ENCODE results near the gene TAGAP.

Gene TAGAP

DNA sequence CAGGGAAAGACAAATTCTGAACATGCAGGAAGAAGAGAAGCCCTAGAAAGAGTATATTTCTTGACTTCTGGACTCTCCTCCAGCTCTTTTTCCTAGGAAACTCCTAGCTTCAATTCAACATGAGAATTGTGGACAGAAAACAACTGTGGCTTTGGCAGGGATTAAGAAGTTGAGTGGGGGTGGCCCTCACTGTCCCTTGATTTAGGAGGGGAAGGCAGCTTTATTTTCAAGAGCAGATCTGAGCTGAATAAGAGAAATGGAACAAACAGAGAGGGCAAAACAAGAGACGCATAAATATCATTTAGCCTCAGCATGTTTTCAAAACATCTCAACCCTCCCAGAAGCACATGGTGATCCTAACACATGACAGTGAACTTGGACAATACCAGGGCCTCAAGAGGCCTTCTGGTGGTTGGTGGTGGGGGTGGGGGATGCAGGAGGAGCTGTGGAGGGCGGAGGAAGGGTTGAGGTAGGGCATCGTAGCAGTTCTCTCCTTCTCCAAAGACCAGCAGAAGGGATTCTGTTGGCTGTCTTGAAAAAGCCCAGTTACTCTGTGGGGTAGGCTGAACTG is 21.1 kb upstream of the TAGAP start:
- DNase-seq (ENCODE audit: extremely low spot score) = no peak
- ChIA-PET CTCF (interaction anchor here (1.8 kb wide), 1 partner anchor 38 kb away, joined by 5 read pairs; no protein-coding TSS in a partner anchor), POLR2A (no interaction called here)
- TF ChIP-seq FOXA1 (IDR thresholded peaks at IDR 0.05) (no peak), ZNF384 (IDR thresholded peaks at IDR 0.05) (no peak), TARDBP (IDR thresholded peaks at IDR 0.05) (no peak), ELF4 (IDR thresholded peaks at IDR 0.05) (no peak), ARNT (IDR thresholded peaks at IDR 0.05) (no peak), BHLHE40 (IDR thresholded peaks at IDR 0.05; ENCODE audit: borderline replicate concordance) (no peak), LEF1 (IDR thresholded peaks at IDR 0.05; ENCODE audit: borderline replicate concordance) (no peak), NFRKB (IDR thresholded peaks at IDR 0.05) (no peak), FOXK2 (IDR thresholded peaks at IDR 0.05) (no peak), SP1 (IDR thresholded peaks at IDR 0.05) (no peak), HDGF (IDR thresholded peaks at IDR 0.05; ENCODE audit: borderline replicate concordance) (no peak)
- TF ChIP-seq, protein P1, sequence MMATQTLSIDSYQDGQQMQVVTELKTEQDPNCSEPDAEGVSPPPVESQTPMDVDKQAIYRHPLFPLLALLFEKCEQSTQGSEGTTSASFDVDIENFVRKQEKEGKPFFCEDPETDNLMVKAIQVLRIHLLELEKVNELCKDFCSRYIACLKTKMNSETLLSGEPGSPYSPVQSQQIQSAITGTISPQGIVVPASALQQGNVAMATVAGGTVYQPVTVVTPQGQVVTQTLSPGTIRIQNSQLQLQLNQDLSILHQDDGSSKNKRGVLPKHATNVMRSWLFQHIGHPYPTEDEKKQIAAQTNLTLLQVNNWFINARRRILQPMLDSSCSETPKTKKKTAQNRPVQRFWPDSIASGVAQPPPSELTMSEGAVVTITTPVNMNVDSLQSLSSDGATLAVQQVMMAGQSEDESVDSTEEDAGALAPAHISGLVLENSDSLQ (IDR thresholded peaks at IDR 0.05) = no peak

DNA sequence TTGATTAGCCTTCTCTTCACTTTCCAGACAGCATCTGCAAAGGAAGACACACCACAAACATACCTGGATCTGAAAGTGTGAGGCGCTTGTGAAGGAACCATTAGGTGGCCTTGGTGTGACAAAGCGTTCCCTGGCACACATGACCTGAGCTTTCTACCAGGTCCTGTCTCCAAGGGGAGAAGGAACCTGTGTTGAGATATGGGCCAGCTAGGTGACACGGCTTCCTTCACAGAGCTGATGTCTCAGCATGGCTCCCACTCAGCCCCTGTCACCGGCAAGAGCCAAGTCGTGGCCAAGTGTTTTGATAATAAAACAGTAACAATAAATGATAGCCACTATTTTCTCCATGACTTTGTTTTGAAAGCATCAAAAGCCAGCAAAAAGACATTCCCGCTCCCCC is 20.3 kb upstream of the TAGAP start:
- DNase-seq (ENCODE audit: extremely low spot score) = no peak
- CTCF ChIA-PET = interaction anchor here (0.6 to 1.8 kb wide), 2 partner anchors 39 to 45 kb away, joined by 3 to 5 read pairs; no protein-coding TSS in a partner anchor
- POLR2A ChIA-PET = no interaction called here

DNA sequence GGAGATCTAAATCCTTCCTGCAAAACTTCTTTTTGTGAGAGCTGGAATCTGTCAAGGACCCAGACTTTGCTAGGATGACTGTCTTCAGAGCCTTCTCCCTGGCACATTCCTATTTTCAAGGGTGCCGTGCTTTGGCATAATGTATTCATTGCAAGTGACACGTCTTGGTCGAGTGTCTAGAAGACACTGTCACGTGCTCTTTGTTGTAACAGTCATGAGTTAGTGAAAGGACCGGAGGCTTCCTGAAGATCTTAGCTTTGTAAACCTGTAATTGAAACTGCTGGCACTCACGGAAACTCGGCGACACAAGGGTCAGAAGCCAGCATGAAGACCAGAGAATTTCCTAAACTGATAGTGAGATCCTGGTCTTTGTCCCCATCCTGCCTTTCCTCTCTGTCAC is 19.7 kb upstream of the TAGAP start:
- TF ChIP-seq NFRKB (IDR thresholded peaks at IDR 0.05) = no peak
- no peak for TF ChIP-seq HDGF (IDR thresholded peaks at IDR 0.05; ENCODE audit: borderline replicate concordance)
- no peak for TF ChIP-seq ELF4 (IDR thresholded peaks at IDR 0.05)
- POLR2A ChIA-PET = no interaction called here
- CTCF ChIA-PET = interaction anchor here (1.8 kb wide), 1 partner anchor 40 kb away, joined by 5 read pairs; no protein-coding TSS in a partner anchor
- no peak for DNase-seq (ENCODE audit: extremely low spot score)

More for the DNA sequence above, 20.3 kb upstream of the TAGAP start:
- TF ChIP-seq HDGF (IDR thresholded peaks at IDR 0.05; ENCODE audit: borderline replicate concordance) = no peak
- no peak for TF ChIP-seq FOXM1 (IDR thresholded peaks at IDR 0.05; ENCODE audit: borderline replicate concordance)
- TF ChIP-seq L3MBTL2 (conservative IDR thresholded peaks at IDR 0.05) = no peak
- TF ChIP-seq TARDBP (IDR thresholded peaks at IDR 0.05) = no peak
- TF ChIP-seq, protein P1 (IDR thresholded peaks at IDR 0.05) = no peak
- TF ChIP-seq FOXK2 (IDR thresholded peaks at IDR 0.05) = no peak
- no peak for TF ChIP-seq LEF1 (IDR thresholded peaks at IDR 0.05; ENCODE audit: borderline replicate concordance)
- no peak for TF ChIP-seq SP1 (IDR thresholded peaks at IDR 0.05)
- TF ChIP-seq SUZ12 (IDR thresholded peaks at IDR 0.05) = no peak
- TF ChIP-seq ELF4 (IDR thresholded peaks at IDR 0.05) = no peak
- TF ChIP-seq ZNF384 (IDR thresholded peaks at IDR 0.05) = no peak
- no peak for TF ChIP-seq NFRKB (IDR thresholded peaks at IDR 0.05)
- TF ChIP-seq BHLHE40 (IDR thresholded peaks at IDR 0.05; ENCODE audit: borderline replicate concordance) = no peak

DNA sequence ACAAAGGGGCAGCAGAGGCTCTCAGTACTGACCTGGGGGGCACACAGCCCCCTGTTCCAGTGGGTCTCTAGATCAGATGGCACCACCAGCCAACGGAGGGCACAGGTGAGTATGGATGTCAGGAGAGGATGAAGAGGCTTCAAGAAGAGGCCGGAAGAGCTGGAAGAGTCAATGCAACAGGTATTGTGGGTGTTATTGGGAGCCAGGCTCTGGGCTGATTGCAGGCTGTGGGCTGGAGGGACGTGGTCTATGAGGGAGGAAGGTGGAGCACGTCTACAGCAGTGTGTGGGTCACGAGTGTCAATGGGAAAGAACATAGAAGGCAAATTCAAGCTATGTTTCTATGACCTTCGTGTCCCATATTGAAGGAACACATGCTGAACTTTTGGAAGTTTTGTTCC is 18.8 kb upstream of the TAGAP start:
- ChIA-PET POLR2A (no interaction called here), CTCF (interaction anchor here (1.3 to 1.6 kb wide), 2 partner anchors 22 to 41 kb away, joined by 4 read pairs; no protein-coding TSS in a partner anchor)
- no peak for DNase-seq (ENCODE audit: extremely low spot score)
- TF ChIP-seq L3MBTL2 (conservative IDR thresholded peaks at IDR 0.05) (no peak), ZNF384 (IDR thresholded peaks at IDR 0.05) (no peak), CTBP1 (IDR thresholded peaks at IDR 0.05; ENCODE audit: borderline replicate concordance) (no peak), BHLHE40 (IDR thresholded peaks at IDR 0.05; ENCODE audit: borderline replicate concordance) (no peak), FOXK2 (IDR thresholded peaks at IDR 0.05) (no peak), FOXM1 (IDR thresholded peaks at IDR 0.05; ENCODE audit: borderline replicate concordance) (no peak), SUZ12 (IDR thresholded peaks at IDR 0.05) (no peak), TARDBP (IDR thresholded peaks at IDR 0.05) (no peak), NFRKB (IDR thresholded peaks at IDR 0.05) (no peak), FOXA1 (IDR thresholded peaks at IDR 0.05) (no peak), LEF1 (IDR thresholded peaks at IDR 0.05; ENCODE audit: borderline replicate concordance) (no peak), SP1 (IDR thresholded peaks at IDR 0.05) (no peak), ARNT (IDR thresholded peaks at IDR 0.05) (no peak), ELF4 (IDR thresholded peaks at IDR 0.05) (no peak), HDGF (IDR thresholded peaks at IDR 0.05; ENCODE audit: borderline replicate concordance) (no peak)
- TF ChIP-seq, protein P1 (IDR thresholded peaks at IDR 0.05) = no peak

DNA sequence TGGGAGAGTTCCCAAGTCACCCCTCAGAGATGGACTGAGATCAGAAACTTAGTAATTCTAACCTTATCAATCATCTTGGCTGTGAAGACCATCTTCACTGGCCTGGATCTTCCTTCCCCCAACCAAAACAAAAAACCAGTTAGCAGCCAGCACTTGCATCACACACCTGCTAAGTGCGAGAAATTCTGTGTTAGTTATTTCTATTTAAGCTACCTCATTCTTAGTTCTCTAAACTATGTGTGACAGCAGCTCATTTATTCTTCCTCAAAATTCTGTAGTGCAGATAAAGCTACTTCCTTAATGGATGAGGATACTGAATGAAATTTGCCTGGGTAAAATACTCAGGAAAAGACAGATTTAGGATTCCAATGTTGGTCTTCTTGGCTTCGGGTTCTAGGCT is 18.2 kb upstream of the TAGAP start:
- ChIA-PET POLR2A (no interaction called here), CTCF (interaction anchor here (1.3 to 1.6 kb wide), 2 partner anchors 22 to 41 kb away, joined by 4 read pairs; no protein-coding TSS in a partner anchor)
- TF ChIP-seq, protein P1 (IDR thresholded peaks at IDR 0.05) = no peak
- TF ChIP-seq L3MBTL2 (conservative IDR thresholded peaks at IDR 0.05) (no peak), FOXA1 (IDR thresholded peaks at IDR 0.05) (no peak), NFRKB (IDR thresholded peaks at IDR 0.05) (no peak), FOXK2 (IDR thresholded peaks at IDR 0.05) (no peak), ARNT (IDR thresholded peaks at IDR 0.05) (no peak)
- no peak for DNase-seq (ENCODE audit: extremely low spot score)

DNA sequence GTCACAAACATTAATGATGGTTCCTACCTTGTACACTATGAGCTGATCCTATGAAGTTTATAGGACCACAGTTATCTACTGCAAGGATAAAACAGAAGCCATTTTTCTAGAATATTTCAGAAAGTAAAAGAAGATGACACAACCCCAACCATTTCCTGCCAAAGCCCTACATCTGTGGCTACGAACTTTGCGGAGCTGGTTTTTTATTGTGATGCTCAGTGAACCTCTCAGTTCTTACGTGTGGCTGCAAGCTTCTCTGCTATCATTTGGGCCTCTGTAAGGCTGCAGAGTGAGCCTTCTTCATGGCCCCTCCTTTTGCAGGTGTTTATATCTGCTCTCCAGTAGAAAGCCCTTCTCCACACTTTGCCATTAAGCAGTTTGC is 17.8 kb upstream of the TAGAP start:
- DNase-seq (ENCODE audit: extremely low spot score) = no peak
- POLR2A ChIA-PET = no interaction called here
- CTCF ChIA-PET = interaction anchor here (1.3 to 1.6 kb wide), 2 partner anchors 21 to 42 kb away, joined by 4 read pairs; no protein-coding TSS in a partner anchor
- TF ChIP-seq NFRKB (IDR thresholded peaks at IDR 0.05) (no peak), ELF4 (IDR thresholded peaks at IDR 0.05) (no peak), SP1 (IDR thresholded peaks at IDR 0.05) (no peak), LEF1 (IDR thresholded peaks at IDR 0.05; ENCODE audit: borderline replicate concordance) (no peak), FOXM1 (IDR thresholded peaks at IDR 0.05; ENCODE audit: borderline replicate concordance) (no peak), L3MBTL2 (conservative IDR thresholded peaks at IDR 0.05) (no peak), ARNT (IDR thresholded peaks at IDR 0.05) (no peak), ZNF384 (IDR thresholded peaks at IDR 0.05) (no peak), FOXA1 (IDR thresholded peaks at IDR 0.05) (no peak), FOXK2 (IDR thresholded peaks at IDR 0.05) (no peak)
- TF ChIP-seq, protein P1 (IDR thresholded peaks at IDR 0.05) = no peak

All from HEK293T (cell line).